ENCODE data around the gene PIGS. TPM values are rescaled to one million over a fixed set of nuclear protein-coding genes. Genes with fewer than 3 reads are reported as not detected.

PIGS gene
- total and polyA plus RNA-seq, 7 donors = 17.2 to 66.3 (median 33.7) TPM

DNA sequence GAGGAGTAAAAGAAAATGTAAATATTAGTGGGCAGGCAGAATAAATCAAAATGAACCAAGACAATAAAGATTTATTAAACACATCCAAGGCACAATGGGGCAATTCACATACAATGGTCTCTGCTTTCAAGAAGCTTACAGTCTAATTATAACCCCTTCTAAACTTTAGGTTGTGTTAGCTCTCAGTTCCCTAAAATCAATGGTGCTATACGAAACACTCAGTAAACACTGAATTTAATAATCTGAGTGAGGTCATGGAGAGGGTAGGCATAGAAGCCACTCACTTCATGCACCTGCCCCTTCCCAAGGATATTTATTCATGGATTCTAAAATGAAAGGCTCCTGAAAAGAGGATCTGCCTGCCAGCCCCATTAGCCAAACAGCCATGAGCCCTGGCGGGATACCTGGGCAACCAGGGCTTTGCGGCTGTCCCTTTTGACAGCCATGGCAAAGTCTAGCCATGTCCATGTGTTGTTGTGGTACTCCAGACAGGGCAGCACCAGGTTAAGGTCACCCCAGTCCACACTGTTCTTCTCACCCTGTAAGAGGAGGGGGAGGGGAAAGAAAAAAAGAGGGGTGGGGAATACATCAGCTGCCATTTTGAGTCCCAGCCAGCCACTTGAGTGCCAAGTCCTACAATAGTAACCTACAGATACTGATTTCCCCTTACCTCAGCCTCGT is 44.1 kb upstream of the PIGS start:
- 88 to 93% methylated on average over 4 of the region's 4 CpGs for WGBS, 2 donors
- H3K27me3 ChIP-seq = no peaks in the 10 kb centered on the region
- H3K4me3 ChIP-seq = no peak overlapping the region
- no peaks in the 10 kb centered on the region for H3K4me1 ChIP-seq
- TF ChIP-seq POLR2AphosphoS5 (IDR thresholded peaks at IDR 0.05) (no peak), POLR2A (IDR thresholded peaks at IDR 0.05) (no peak), EP300 (IDR thresholded peaks at IDR 0.05) (no peak)
- TF ChIP-seq, protein P1, sequence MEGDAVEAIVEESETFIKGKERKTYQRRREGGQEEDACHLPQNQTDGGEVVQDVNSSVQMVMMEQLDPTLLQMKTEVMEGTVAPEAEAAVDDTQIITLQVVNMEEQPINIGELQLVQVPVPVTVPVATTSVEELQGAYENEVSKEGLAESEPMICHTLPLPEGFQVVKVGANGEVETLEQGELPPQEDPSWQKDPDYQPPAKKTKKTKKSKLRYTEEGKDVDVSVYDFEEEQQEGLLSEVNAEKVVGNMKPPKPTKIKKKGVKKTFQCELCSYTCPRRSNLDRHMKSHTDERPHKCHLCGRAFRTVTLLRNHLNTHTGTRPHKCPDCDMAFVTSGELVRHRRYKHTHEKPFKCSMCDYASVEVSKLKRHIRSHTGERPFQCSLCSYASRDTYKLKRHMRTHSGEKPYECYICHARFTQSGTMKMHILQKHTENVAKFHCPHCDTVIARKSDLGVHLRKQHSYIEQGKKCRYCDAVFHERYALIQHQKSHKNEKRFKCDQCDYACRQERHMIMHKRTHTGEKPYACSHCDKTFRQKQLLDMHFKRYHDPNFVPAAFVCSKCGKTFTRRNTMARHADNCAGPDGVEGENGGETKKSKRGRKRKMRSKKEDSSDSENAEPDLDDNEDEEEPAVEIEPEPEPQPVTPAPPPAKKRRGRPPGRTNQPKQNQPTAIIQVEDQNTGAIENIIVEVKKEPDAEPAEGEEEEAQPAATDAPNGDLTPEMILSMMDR (IDR thresholded peaks at IDR 0.05) = no peak
- H3K36me3 ChIP-seq = peaks cover 35 to 78% (median 56%) of the 10 kb centered on the region in 4 donors
- no peak overlapping the region for H3K27ac ChIP-seq
- intact Hi-C loops (cut with DNase I) = no loop called here
- no peak for DNase-seq
- H3K9me3 ChIP-seq = no peaks in the 10 kb centered on the region

DNA sequence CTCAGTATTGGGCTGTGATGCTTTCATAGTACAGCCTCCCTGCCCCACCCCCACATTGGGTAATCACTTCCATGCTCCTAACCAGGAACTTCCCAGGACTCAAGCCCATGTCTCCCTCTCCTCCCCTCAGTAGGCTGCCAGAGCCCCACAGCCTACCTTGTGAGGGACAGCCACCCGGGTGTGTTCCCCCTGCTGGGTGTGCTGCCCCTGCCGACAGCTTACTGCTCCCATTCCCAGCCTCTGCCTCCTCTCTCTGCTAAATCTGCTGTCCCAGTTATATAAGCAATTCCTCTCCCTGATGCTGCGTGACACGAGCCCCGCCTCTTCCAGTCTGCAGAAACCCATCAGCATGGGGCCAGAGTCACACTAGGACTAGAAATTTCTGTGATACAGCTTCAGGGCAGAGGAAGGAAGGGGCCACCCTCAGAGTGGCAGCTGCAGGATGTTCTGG is 42.6 kb upstream of the PIGS start, which contains the start of gene RSKR:
RSKR (minus strand) TSS at position 255 of the 451 bp plus-strand sequence; CDS start at position 231, 24 bp downstream.
- Histone ChIP-seq H3K4me3 (no peak within 1 kb of the TSS), H3K36me3 (peaks cover 29 to 69% (median 44%) of the 10 kb centered on the region in 4 donors), H3K27ac (no peak within 1 kb of the TSS), H3K4me1 (no peaks in the 10 kb centered on the region), H3K27me3 (no peaks in the 10 kb centered on the region), H3K9me3 (no peaks in the 10 kb centered on the region)
- DNase-seq = no peak
- no peak for TF ChIP-seq EP300 (IDR thresholded peaks at IDR 0.05)
- TF ChIP-seq POLR2AphosphoS5 (IDR thresholded peaks at IDR 0.05) = no peak
- TF ChIP-seq POLR2A (IDR thresholded peaks at IDR 0.05) = no peak
- TF ChIP-seq, protein P1 (IDR thresholded peaks at IDR 0.05) = no peak
- intact Hi-C loops (cut with DNase I) = loop anchor here (1.0 to 5.0 kb wide), 2 partner anchors 62 to 120 kb away; partner anchors contain the start of gene UNC119
- 68 to 88% methylated on average over 5 of the region's 5 CpGs for WGBS, 2 donors

DNA sequence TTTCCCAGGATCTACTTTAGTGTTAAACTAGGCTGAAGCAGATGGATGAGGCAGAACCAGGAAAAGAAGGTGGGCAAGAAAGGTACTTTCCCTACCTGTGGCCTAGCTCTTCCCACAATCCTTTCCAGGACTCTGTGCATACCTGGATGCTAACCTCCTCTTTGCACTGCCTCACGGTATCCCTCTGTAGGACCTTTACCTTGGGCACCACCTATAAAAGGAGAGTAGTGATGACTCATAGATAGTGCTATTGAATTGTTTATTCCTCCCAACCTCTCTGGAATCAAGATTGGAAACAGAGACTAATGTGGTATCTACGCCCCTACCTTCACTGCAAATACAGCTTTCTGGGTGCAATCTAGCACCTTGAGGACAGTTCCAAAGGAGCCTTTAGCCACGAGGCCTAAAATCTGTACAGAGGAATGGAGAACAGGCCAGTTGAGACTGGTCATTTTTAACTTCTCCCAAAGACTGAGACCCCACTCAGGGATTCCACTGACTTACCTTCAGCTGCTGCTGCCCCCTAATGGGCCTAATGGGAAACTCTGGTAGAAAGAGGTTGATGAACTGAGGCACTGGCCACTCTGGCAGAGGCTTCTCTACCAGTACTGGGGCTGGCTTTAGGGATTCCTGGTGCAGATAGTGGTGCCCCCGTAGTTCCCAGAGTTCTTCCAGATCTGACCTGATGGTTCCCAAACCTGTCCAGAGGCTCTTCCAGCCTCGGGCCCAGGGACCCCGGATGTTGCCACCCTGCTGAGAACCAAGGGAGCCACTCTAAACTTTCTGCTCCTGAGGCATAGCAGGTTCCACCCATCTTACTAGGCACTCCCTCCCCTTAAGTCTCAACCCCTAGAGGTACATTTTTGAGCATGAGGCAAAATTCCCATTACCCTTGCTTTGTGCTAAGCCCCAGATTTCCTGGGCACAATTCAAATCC is 41.9 kb upstream of the PIGS start:
- H3K27me3 ChIP-seq = no peaks in the 10 kb centered on the region
- H3K36me3 ChIP-seq = peaks cover 22 to 61% (median 37%) of the 10 kb centered on the region in 4 donors
- no peaks in the 10 kb centered on the region for H3K4me1 ChIP-seq
- 81 to 87% methylated on average over 6 of the region's 6 CpGs for WGBS, 2 donors
- H3K4me3 ChIP-seq = no peak overlapping the region
- DNase-seq = no peak
- no peak overlapping the region for H3K27ac ChIP-seq
- no peaks in the 10 kb centered on the region for H3K9me3 ChIP-seq
- intact Hi-C loops (cut with DNase I) = loop anchor here (1.0 to 5.0 kb wide), 2 partner anchors 61 to 119 kb away; partner anchors contain the start of gene UNC119
- TF ChIP-seq, protein P1 (IDR thresholded peaks at IDR 0.05) = peak; percentile 21 to 72 (median 48)
- no peak for TF ChIP-seq POLR2A (IDR thresholded peaks at IDR 0.05)
- TF ChIP-seq EP300 (IDR thresholded peaks at IDR 0.05) = no peak
- TF ChIP-seq POLR2AphosphoS5 (IDR thresholded peaks at IDR 0.05) = no peak

DNA sequence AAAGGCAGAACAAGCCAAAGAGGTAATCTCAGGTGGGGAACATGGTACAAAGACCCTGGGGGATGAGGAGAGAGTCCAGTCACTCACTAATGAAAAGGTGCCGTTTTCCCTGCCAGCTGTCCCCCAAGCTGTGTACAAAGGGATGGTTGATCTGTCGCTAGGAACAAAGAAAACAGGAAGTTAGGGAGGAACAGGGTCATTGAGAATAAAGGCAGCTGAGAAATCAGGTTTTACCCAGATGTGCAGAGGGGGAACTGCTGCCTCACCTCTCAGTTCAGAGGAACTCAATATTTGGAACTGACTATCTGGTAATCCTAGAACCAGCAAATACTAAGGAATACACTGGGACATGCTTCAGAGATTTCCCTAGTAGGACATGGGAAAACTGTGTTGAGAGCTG is 41.2 kb upstream of the PIGS start:
- no peaks in the 10 kb centered on the region for H3K27me3 ChIP-seq

More for the DNA sequence above, 41.2 kb upstream of the PIGS start:
- DNase-seq = no peak
- no peak overlapping the region for H3K4me3 ChIP-seq
- intact Hi-C loops (cut with DNase I) = loop anchor here (5.0 kb wide), 1 partner anchor 60 kb away; the partner anchor contains the start of gene UNC119
- H3K4me1 ChIP-seq = no peaks in the 10 kb centered on the region
- TF ChIP-seq POLR2AphosphoS5 (IDR thresholded peaks at IDR 0.05) (no peak), EP300 (IDR thresholded peaks at IDR 0.05) (no peak), POLR2A (IDR thresholded peaks at IDR 0.05) (no peak)
- TF ChIP-seq, protein P1 (IDR thresholded peaks at IDR 0.05) = no peak
- H3K36me3 ChIP-seq = peaks cover 21 to 55% (median 30%) of the 10 kb centered on the region in 4 donors
- H3K9me3 ChIP-seq = no peaks in the 10 kb centered on the region
- WGBS, 2 donors = 30 to 32% methylated on average over 2 of the region's 2 CpGs
- no peak overlapping the region for H3K27ac ChIP-seq

Measured in sigmoid colon (tissue), 7 donors.